GM20431 (cell line): ENCODE results near the gene DLX6.

ENCODE experiments used
- in situ Hi-C: fragments of 300-500 bp; cut with MseI, MboI; formaldehyde crosslinking; loops from one replicate; pipeline ENCODE4 v1.15.0; 2020; ENCODE audit warnings: low sequenced_read_pairs; ENCODE audit not compliant: unreplicated experiment

The DLX6 gene

GRCh38 chr7:97005183-97006054 is at the start of gene DLX6:
Gene DLX6 (plus strand): TSS chr7:97005553. CDS start chr7:97005978, 425 bp downstream.
- in situ Hi-C loops, result no loop called here

- in situ Hi-C loops, result no loop called here
Measured at GRCh38 chr7:96959135-96959534, 46.2 kb upstream of the DLX6 start.

- in situ Hi-C loops, result no loop called here
Measured at GRCh38 chr7:96962221-96962885, 43.0 kb upstream of the DLX6 start.

GRCh38 chr7:96968981-96969380 is 36.4 kb upstream of the DLX6 start:
- in situ Hi-C loops, result no loop called here

GRCh38 chr7:96970739-96971138 is 34.6 kb upstream of the DLX6 start:
- in situ Hi-C loops, result no loop called here

GRCh38 chr7:96973986-96974385 is 31.4 kb upstream of the DLX6 start:
- in situ Hi-C loops, result no loop called here

GRCh38 chr7:96976106-96976505 is 29.2 kb upstream of the DLX6 start:
- in situ Hi-C loops, result no loop called here

GRCh38 chr7:96977445-96977844 is 27.9 kb upstream of the DLX6 start:
- in situ Hi-C loops, result no loop called here

GRCh38 chr7:96979551-96980276 is 25.6 kb upstream of the DLX6 start:
- in situ Hi-C loops, result no loop called here

GRCh38 chr7:96982586-96982985 is 22.8 kb upstream of the DLX6 start:
- in situ Hi-C loops, result no loop called here

GRCh38 chr7:96985992-96986391 is 19.4 kb upstream of the DLX6 start:
- in situ Hi-C loops, result no loop called here

GRCh38 chr7:96986901-96987300 is 18.5 kb upstream of the DLX6 start:
- in situ Hi-C loops, result no loop called here

GRCh38 chr7:96987719-96988118 is 17.6 kb upstream of the DLX6 start:
- in situ Hi-C loops, result no loop called here

- in situ Hi-C loops, result no loop called here
Measured at GRCh38 chr7:96989241-96989858, 16.0 kb upstream of the DLX6 start.

- in situ Hi-C loops, result no loop called here
Measured at GRCh38 chr7:96989859-96990317, 15.5 kb upstream of the DLX6 start.

GRCh38 chr7:96991546-96992191 is 13.7 kb upstream of the DLX6 start:
- in situ Hi-C loops, result no loop called here

- in situ Hi-C loops, result no loop called here
Measured at GRCh38 chr7:96992192-96993005, 13.0 kb upstream of the DLX6 start.

GRCh38 chr7:96993094-96993865 is 12.1 kb upstream of the DLX6 start:
- in situ Hi-C loops, result no loop called here
